Measurements from ENCODE around the gene SASH1. TPM values are rescaled to one million over a fixed set of nuclear protein-coding genes. Genes with fewer than 3 reads are reported as not detected.
A peak's percentile ranks its signal among the peaks of the same experiment; 100 is the strongest.

Gene SASH1
- total RNA-seq, 1 donor from 2014 or later, result 10.6 TPM

DNA sequence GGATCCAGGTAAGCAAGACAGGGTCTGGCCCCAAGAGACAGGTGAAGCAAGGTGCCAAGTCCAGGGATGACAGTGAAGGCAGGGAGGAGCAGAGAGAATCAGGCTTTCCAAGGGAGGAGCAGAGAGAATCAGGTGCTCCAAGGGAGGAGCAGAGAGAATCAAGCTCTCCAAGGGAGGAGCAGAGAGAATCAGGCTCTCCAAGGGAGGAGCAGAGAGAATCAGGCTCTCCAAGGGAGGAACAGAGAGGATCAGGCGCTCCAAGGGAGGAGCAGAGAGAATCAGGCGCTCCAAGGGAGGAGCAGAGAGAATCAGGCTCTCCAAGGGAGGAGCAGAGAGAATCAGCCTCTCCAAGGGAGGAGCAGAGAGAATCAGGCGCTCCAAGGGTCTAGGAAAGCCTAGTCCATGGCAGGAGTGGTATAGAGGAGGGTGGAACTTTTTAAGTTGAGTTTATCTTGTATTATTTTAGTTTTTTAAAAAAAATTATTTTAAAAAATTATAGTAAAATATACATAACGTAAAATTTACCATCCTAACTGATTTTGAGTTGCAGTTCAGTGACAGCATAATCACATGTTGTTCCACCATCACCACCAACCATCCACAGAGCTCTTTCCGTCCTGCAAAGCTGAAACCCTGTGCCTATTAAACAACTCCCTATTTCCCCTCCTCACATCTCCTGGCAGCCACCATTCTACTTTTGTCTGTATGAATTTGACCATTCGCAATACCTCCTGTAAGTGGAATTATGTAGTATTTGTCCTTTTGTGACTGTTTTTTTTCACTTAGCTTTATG lies 64.1 kb downstream of the SASH1 start:
- H3K4me3 ChIP-seq (ENCODE audit: low read depth, low read length), result no peak overlapping the region
- no peak for DNase-seq (ENCODE audit: low read depth)
- TF ChIP-seq CTCF (conservative IDR thresholded peaks at IDR 0.05; ENCODE audit: low read depth, low read length), result no peak

DNA sequence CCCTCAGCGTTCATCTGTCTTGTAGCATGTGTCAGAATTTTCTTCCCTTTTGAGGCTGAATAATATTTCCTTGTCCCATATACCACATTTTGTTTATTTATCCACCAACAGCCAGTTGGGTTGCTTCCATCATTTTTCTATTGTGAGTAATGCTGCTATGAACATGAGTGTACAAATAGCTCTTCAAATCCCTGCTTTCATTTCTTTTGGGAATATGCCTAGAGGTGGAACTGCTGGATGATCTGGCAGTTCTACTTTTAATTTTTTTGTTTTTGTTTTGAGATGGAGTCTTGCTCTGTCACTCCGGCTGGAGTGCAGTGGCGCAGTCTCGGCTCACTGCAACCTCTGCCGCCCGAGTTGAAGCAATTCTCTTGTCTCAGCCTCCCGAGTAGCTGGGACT lies 64.7 kb downstream of the SASH1 start:
- no peak for TF ChIP-seq CTCF (conservative IDR thresholded peaks at IDR 0.05; ENCODE audit: low read depth, low read length)
- DNase-seq (ENCODE audit: low read depth), result no peak
- no peak overlapping the region for H3K4me3 ChIP-seq (ENCODE audit: low read depth, low read length)

DNA sequence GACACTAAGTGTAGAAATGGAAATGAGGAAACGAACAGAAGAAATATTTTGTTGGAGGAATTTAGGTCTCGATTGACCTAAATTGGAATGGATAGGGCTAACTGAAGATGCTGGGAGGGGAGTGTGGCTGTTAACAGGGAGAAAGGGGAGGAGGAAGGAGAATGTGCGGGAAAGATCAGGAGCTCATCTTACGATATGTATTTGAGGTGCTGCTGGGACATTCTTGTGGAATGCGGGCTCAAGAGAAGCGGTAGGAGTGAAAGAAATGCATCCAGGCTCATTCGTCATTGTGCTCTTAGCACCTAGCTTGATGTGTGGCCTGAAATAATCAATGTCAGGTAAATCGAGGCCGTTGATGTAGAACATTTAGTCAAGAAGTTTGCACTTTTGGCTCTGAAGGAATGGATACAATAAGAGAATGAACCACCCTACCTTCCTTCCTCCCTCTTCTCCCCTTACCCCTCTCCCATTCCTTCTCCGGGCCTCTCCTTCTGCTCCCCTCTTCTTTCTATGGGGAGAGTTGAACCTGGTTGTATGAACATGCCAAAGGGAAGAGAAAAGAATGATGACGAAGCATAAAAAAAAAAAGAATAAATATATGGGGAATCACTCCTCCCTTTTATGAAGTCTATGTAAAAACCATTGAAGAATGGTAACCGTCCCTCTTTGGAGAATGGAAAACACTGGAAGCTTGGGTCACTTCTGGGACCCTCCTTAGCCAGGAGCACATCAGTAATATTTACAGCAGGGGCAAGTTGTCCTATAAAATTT lies 70.9 kb downstream of the SASH1 start:
- no peak overlapping the region for H3K4me3 ChIP-seq (ENCODE audit: low read depth, low read length)
- no peak for DNase-seq (ENCODE audit: low read depth)
- no peak for TF ChIP-seq CTCF (conservative IDR thresholded peaks at IDR 0.05; ENCODE audit: low read depth, low read length)

DNA sequence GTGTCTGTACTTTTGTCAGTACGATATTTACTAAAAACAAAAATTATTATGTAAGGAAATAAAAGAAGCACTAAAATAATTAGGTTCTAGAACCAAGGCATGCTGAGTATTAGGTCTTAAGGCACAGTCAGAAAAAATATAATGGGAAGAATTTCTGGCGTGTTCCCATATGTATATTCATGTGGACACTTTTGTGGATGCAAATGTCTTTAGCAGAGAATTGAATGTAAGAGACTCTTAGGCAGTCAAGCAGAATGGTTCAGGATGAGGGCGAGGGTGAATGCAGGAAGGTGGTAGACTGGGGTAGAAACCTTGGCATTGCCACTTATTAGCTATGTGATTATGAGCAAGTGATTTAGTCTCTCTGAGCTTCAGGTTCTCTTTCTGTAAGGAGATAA lies 71.5 kb downstream of the SASH1 start:
- DNase-seq (ENCODE audit: low read depth), result no peak
- TF ChIP-seq CTCF (conservative IDR thresholded peaks at IDR 0.05; ENCODE audit: low read depth, low read length), result no peak

DNA sequence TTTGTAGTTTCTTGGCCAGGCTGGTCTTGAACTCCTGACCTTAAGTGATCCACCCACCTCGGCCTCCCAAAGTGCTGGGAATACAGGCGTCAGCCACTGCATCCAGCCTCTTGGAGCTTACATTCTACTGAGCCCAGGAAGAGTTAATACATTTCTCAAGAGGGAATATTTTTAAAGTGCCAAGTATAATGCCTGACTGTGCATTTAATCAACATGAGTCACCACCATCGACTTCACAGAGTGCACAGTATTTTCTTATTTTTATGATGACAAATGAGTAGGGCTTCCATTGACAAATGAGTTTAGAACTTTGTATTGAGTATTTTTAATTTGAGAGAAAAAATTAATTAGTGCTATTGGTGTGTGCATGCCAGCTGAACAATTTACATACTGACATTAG lies 72.2 kb downstream of the SASH1 start:
- H3K4me3 ChIP-seq (ENCODE audit: low read depth, low read length), result no peak overlapping the region
- TF ChIP-seq CTCF (conservative IDR thresholded peaks at IDR 0.05; ENCODE audit: low read depth, low read length), result no peak
- DNase-seq (ENCODE audit: low read depth), result peak; percentile 43

More for the DNA sequence above, 71.5 kb downstream of the SASH1 start:
- no peak overlapping the region for H3K4me3 ChIP-seq (ENCODE audit: low read depth, low read length)

DNA sequence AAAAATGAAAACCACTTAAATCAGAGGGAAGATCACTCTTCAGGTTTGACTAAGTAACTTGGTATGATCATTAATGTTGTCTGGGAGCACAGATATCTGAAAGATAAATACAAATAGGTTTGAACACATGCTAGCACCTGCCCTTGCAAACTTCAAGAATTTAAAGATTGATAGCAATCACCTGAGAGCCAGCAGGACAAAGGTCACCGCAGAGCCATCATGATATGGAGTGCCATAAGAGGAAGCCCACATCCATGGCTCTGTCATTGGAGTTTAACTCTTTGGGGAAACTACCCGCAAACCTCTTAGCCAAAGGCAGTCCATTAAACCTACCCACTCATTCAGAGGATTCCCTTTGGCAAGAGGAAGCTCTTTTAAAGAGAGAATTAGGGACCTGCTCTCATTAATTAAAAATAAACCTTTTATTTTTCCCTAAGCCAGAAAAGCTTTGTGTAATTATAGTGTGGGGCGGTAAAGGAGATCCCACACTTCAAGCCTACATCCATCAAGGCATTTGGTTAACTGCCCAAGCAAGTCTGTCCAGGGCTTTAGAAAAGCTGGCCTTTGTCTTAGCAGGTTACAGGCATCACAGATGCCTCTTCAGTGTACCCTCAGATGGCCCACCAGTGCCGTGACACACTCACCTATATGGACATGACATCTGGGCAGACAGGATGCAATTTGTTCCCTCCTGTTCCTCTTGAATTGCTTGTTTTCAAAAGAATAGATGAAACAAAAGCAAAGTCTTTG lies 73.0 kb downstream of the SASH1 start:
- no peak overlapping the region for H3K4me3 ChIP-seq (ENCODE audit: low read depth, low read length)
- no peak for DNase-seq (ENCODE audit: low read depth)
- no peak for TF ChIP-seq CTCF (conservative IDR thresholded peaks at IDR 0.05; ENCODE audit: low read depth, low read length)
